HepG2 (cell line): ENCODE measurements around the gene EFHC2. TPM values are rescaled to one million over a fixed set of nuclear protein-coding genes. Genes with fewer than 3 reads are reported as not detected.

Experiments used
- ATAC-seq: fragments of 200-7000 bp; cut with Tn5 transposase; 3 replicates; pipeline ENCODE4 v1.9.1; 2020; ENCODE audit warnings: mild to moderate bottlenecking, moderate library complexity
- BruUV-seq: library from RNA; stranded (reverse); fragments of 400-500 nt; replicated peaks from 2 replicates; lab custom pipeline; 2021; lab: Mats Ljungman, UMichigan
- CTCF ChIA-PET: fragments of 300-600 bp; formaldehyde crosslinking; extraction: SDS; loops from one replicate; lab custom pipeline; 2021; ENCODE audit warnings: low total read pairs, inconsistent platforms, low intra/inter-chr PET ratio; lab: Yijun Ruan, JAX
- POLR2A ChIA-PET: fragments of 350-600 bp; sonication (Branson Sonifier 250); formaldehyde crosslinking; loops from one replicate; lab custom pipeline; 2020; ENCODE audit warnings: antibody characterized with exemption, inconsistent platforms; lab: Yijun Ruan, JAX
- DNase-seq: peaks from one replicate; pipeline ENCODE4 v3.0.0-alpha.2; 2015; ENCODE audit warnings: low spot score
- FAIRE-seq: peaks from 3 replicates; lab custom pipeline; 2011; peaks lifted over from hg19 to GRCh38; lab: Jason Lieb, UNC
- H2AFZ ChIP-seq: one replicate; pipeline ENCODE4 v1.6.1; 2011; ENCODE audit warnings: low read length, inconsistent platforms
- H3K27ac ChIP-seq: fragments of 300-600 bp; 3 replicates; pipeline ENCODE4 v1.8.0; 2011; ENCODE audit warnings: mixed run types, mild to moderate bottlenecking, mixed read lengths, low read length, inconsistent platforms; ENCODE audit not compliant: insufficient read depth; ENCODE audit errors: extremely low read length
- H3K27me3 ChIP-seq, 2 experiments: fragments of 200-600 bp in 1 of 2; 2 replicates in 1 of 2; 3 replicates in 1 of 2; pipeline versions ENCODE4 v1.6.0 to v1.8.0; 2011; ENCODE audit warnings: low read length in 2 of 2, mild to moderate bottlenecking in 2 of 2, moderate library complexity in 2 of 2, inconsistent platforms in 1 of 2; ENCODE audit not compliant: insufficient read depth in 2 of 2, control insufficient read depth in 1 of 2
- H3K36me3 ChIP-seq, 2 experiments: fragments of 200-600 bp in 1 of 2; replicated peaks in 1 of 2; 2 replicates in 1 of 2; 3 replicates in 1 of 2; pipeline versions ENCODE4 v1.5.1 to v1.8.0; 2011; ENCODE audit warnings: low read length in 2 of 2, inconsistent platforms in 1 of 2; ENCODE audit not compliant: insufficient read depth in 2 of 2, control insufficient read depth in 1 of 2
- H3K4me1 ChIP-seq: 2 replicates; pipeline ENCODE4 v1.5.1; 2012; ENCODE audit warnings: low read length, inconsistent platforms; ENCODE audit not compliant: insufficient read depth
- H3K4me2 ChIP-seq: 2 replicates; pipeline ENCODE4 v1.6.0; 2011; ENCODE audit warnings: low read depth, low read length, inconsistent platforms
- H3K4me3 ChIP-seq, 3 experiments: fragments of 200-600 bp in 1 of 3; sonication (generic), shearing (Covaris generic) in 1 of 3; replicated peaks in 1 of 3; 2 replicates each; pipeline ENCODE4 v1.5.1; 2011 to 2016; ENCODE audit warnings: low read length in 3 of 3, inconsistent platforms in 2 of 3, low read depth in 2 of 3, mild to moderate bottlenecking in 2 of 3, control low read depth in 1 of 3, mixed read lengths in 1 of 3; ENCODE audit not compliant: insufficient read depth in 1 of 3
- H3K79me2 ChIP-seq: one replicate; pipeline ENCODE4 v1.6.1; 2011; ENCODE audit warnings: low read length, inconsistent platforms; ENCODE audit not compliant: insufficient read depth
- H3K9ac ChIP-seq: 2 replicates; pipeline ENCODE4 v1.6.0; 2011; ENCODE audit warnings: mild to moderate bottlenecking, low read depth, low read length, inconsistent platforms; ENCODE audit not compliant: insufficient read depth
- H3K9me3 ChIP-seq: 2 replicates; pipeline ENCODE4 v1.5.1; 2012; ENCODE audit warnings: mild to moderate bottlenecking, low read length
- H4K20me1 ChIP-seq: 2 replicates; pipeline ENCODE4 v1.6.0; 2011; ENCODE audit warnings: inconsistent platforms, mild to moderate bottlenecking, low read length, moderate library complexity; ENCODE audit not compliant: insufficient read depth
- EHMT2 ChIP-seq: fragments of 200-600 bp; sonication (generic); IDR thresholded peaks from 2 replicates; pipeline ENCODE4 v1.7.0; 2017; ENCODE audit warnings: antibody characterized with exemption, low read depth, low read length, borderline replicate concordance
- HIC2 ChIP-seq: sonication (generic); formaldehyde crosslinking; IDR thresholded peaks from 2 replicates; pipeline ENCODE4 v1.9.0; 2022; ENCODE audit warnings: low read depth, missing genetic modification reagents
- IRF9 ChIP-seq: sonication (generic); formaldehyde crosslinking; IDR thresholded peaks from 2 replicates; pipeline ENCODE4 v1.8.0; 2022; ENCODE audit warnings: missing genetic modification reagents, mild to moderate bottlenecking, borderline replicate concordance
- NCOA2 ChIP-seq: sonication (generic); formaldehyde crosslinking; IDR thresholded peaks from 2 replicates; pipeline ENCODE4 v1.8.0; 2022; ENCODE audit warnings: inconsistent platforms
- PAX8 ChIP-seq: sonication (generic); formaldehyde crosslinking; IDR thresholded peaks from 2 replicates; pipeline ENCODE4 v1.8.0; 2022; ENCODE audit warnings: mild to moderate bottlenecking, missing genetic modification reagents, borderline replicate concordance
- PCBP1 ChIP-seq: fragments of 200-400 bp; formaldehyde crosslinking; IDR thresholded peaks from 2 replicates; pipeline ENCODE4 v1.6.1; 2017; ENCODE audit warnings: mild to moderate bottlenecking, low read depth, low read length, borderline replicate concordance
- PHF8 ChIP-seq: sonication (generic); formaldehyde crosslinking; IDR thresholded peaks from 2 replicates; pipeline ENCODE4 v1.5.0; 2020; ENCODE audit warnings: missing genetic modification reagents
- PRDM15 ChIP-seq: sonication (generic); formaldehyde crosslinking; IDR thresholded peaks from 2 replicates; pipeline ENCODE4 v1.4.0; 2020; ENCODE audit warnings: missing genetic modification reagents
- XBP1 ChIP-seq: sonication (generic); formaldehyde crosslinking; IDR thresholded peaks from 2 replicates; pipeline ENCODE4 v1.5.0; 2020; ENCODE audit warnings: missing genetic modification reagents
- ZNF331 ChIP-seq: sonication (generic); formaldehyde crosslinking; IDR thresholded peaks from 2 replicates; pipeline ENCODE4 v1.4.0; 2020; ENCODE audit warnings: missing genetic modification reagents
- ZNF512B ChIP-seq: sonication (generic); formaldehyde crosslinking; IDR thresholded peaks from 2 replicates; pipeline ENCODE4 v1.5.1; 2020; ENCODE audit warnings: missing genetic modification reagents, mild to moderate bottlenecking, borderline replicate concordance
- ZNF547 ChIP-seq: sonication (generic); formaldehyde crosslinking; IDR thresholded peaks from 2 replicates; pipeline ENCODE4 v1.5.1; 2020; ENCODE audit warnings: mild to moderate bottlenecking, missing genetic modification reagents
- ZNF564 ChIP-seq: sonication (generic); formaldehyde crosslinking; IDR thresholded peaks from 2 replicates; pipeline ENCODE4 v1.8.1; 2023; ENCODE audit warnings: mild to moderate bottlenecking, missing genetic modification reagents
- ZNF605 ChIP-seq: sonication (generic); formaldehyde crosslinking; IDR thresholded peaks from 2 replicates; pipeline ENCODE4 v1.8.0; 2022; ENCODE audit warnings: mild to moderate bottlenecking, missing genetic modification reagents
- ZNF777 ChIP-seq: sonication (generic); formaldehyde crosslinking; IDR thresholded peaks from 2 replicates; pipeline ENCODE4 v1.4.0; 2020; ENCODE audit warnings: missing genetic modification reagents
- in situ Hi-C: cut with HindIII; loops from 2 replicates; pipeline ENCODE4 v1.10.0; 2017; ENCODE audit warnings: low pct_unique_long_range_greater_than_20kb; ENCODE audit not compliant: extremely low pct_ligation_motif_present
- intact Hi-C: fragments of 100-400 bp; cut with micrococcal nuclease; formaldehyde crosslinking; loops from one replicate; pipeline ENCODE4 v1.10.0; 2022; ENCODE audit not compliant: unreplicated experiment
- polyA plus RNA-seq, 8 experiments: library from polyadenylated mRNA; depleted of rRNA in 3 of 8; stranded (reverse) in 7 of 8; unstranded in 1 of 8; fragments of >200 nt; fragmentation: Illumina TruSeq in 4 of 8; extraction: Trizol in 4 of 8; gene quantifications; 2 replicates each; pipeline versions ENCODE4 v1.2.1 to v1.2.3, GENCODE V29; 2011 to 2016; ENCODE audit warnings: low read depth in 4 of 8, missing spikeins in 1 of 8, mixed read lengths in 1 of 8; ENCODE audit not compliant: insufficient read depth in 1 of 8
- total RNA-seq, 5 experiments: library from RNA; depleted of rRNA; stranded (reverse); fragments of >200 nt; fragmentation: Illumina TruSeq; extraction: Trizol; gene quantifications; 2 replicates each; pipeline ENCODE4 v1.2.3, GENCODE V29; 2016; ENCODE audit warnings: low read depth in 1 of 5

The EFHC2 gene
- total and polyA plus RNA-seq, 2 of the 13 experiments (the other 11 are each of a cell fraction or from before 2014, with no cell fraction given), result not detected

- TF ChIP-seq PRDM15 (CRISPR knock-in tag) (no peak), ZNF564 (CRISPR knock-in tag) (no peak), ZNF777 (CRISPR knock-in tag) (no peak), EHMT2 (no peak), XBP1 (CRISPR knock-in tag) (no peak)
- TF ChIP-seq, all 625 proteins: peak for 0
Measured at GRCh38 chrX:44167116-44167515, 176.4 kb downstream of the EFHC2 start (continued).

- Histone ChIP-seq H3K4me3 (no peak overlapping the region), H2AFZ (no peak overlapping the region), H3K9ac (no peak overlapping the region), H3K9me3 (no peaks in the 10 kb centered on the region), H3K4me1 (no peaks in the 10 kb centered on the region), H3K27ac (no peak overlapping the region), H3K4me2 (no peak overlapping the region), H3K27me3 (no peaks in the 10 kb centered on the region), H3K79me2 (no peaks in the 10 kb centered on the region), H3K36me3 (no peaks in the 10 kb centered on the region), H4K20me1 (no peaks in the 10 kb centered on the region)
- ChIA-PET CTCF (no interaction called here), POLR2A (no interaction called here)
- DNase-seq (no peak), FAIRE-seq (no peak), ATAC-seq (no peak)
- in situ Hi-C loops (no loop called here), intact Hi-C loops (no loop called here)
- BruUV-seq, result no TSS peak
- TF ChIP-seq ZNF331 (CRISPR knock-in tag), result no peak
- no peak for TF ChIP-seq PHF8
- TF ChIP-seq PCBP1, result no peak
- no peak for TF ChIP-seq PAX8 (CRISPR knock-in tag)
- no peak for TF ChIP-seq ZNF605 (CRISPR knock-in tag)
- no peak for TF ChIP-seq HIC2
- no peak for TF ChIP-seq ZNF777 (CRISPR knock-in tag)
- no peak for TF ChIP-seq ZNF512B (CRISPR knock-in tag)
- TF ChIP-seq ZNF547 (CRISPR knock-in tag), result no peak
- no peak for TF ChIP-seq IRF9 (CRISPR knock-in tag)
- no peak for TF ChIP-seq NCOA2 (CRISPR knock-in tag)
Measured at GRCh38 chrX:44162964-44163475, 180.5 kb downstream of the EFHC2 start.
